H54 (cell line): ENCODE data around the gene CLCN4.

Experiments
- DNase-seq: peaks from one replicate; pipeline ENCODE4 v3.0.0; 2011; ENCODE audit warnings: low spot score, mixed read lengths; ENCODE audit not compliant: insufficient read length
- FAIRE-seq: peaks from 3 replicates; lab custom pipeline; 2011; peaks lifted over from hg19 to GRCh38; lab: Jason Lieb, UNC
- POLR2A ChIP-seq: IDR thresholded peaks from 2 replicates; pipeline ENCODE4 v1.6.1; 2011; ENCODE audit warnings: low read depth, mild to moderate bottlenecking, low read length

Gene CLCN4

DNA sequence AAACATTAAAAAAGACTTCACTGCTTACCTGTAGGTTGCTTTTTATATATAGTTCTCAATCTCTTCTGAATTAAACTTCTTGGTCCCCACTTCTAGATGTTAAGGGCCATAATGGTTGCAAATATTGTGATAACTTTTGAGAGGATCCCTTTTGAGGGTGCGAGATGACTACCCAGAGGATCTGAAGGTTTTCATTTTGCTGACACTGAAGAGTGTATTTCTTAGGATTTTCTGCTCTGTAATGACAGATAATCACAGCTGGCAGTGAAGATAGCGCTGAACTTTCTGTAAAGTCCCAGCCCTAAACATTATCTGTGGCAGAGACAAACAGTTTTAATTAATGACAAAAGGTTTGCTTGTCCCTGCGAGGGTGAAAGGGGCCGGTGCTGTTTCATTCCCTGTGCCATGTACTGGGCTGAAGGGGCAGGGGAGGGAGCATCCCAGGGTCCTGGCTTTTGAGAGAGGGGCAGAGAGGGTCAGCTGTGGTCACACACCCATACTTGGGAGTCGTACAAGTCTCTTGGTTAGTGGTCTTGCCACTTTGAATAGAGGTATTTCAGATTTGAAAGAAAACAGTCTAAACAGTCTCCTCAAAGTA lies 22.2 kb downstream of the CLCN4 start:
- FAIRE-seq = no peak
- no peak for TF ChIP-seq POLR2A
- DNase-seq = no peak

DNA sequence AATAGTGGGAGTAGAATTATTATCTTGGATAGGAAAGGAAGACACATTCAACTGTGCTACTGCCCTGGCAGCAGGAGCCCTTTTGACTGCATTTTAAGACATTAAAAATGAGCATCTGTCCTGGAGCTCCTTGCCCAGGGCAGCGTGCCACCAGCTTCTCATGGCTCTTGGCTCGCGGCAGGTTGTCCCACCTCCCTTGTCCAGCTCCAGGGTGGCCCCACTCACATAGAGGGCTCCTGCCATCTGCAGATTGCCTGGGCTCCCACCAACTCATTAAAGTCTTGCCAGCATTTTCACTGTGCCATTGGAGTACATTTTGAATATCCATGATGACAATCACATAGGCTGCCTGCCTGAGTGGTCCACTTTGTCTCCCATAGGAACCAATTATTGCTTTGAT lies 27.0 kb downstream of the CLCN4 start:
- no peak for TF ChIP-seq POLR2A
- FAIRE-seq (no peak), DNase-seq (no peak)

DNA sequence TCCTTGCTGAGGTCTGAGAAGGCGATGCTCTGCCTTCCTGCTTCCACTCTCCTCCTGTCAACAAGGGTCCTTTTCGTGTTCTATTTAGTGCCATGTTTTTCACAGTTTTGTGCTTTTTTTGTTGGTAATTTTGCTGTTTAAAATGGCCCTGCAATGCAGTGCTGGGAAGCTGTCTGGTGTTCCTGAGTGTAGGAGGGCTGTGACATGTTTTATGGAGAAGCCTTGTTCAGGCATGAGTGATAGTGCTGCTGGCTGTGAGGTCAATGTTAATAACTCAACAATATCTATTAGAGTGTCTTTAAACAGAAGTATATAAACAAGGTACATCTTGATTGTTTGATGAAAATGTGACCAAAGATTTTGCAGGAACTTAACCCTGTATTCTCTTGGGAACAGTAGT lies 27.6 kb downstream of the CLCN4 start:
- FAIRE-seq (no peak), DNase-seq (no peak)
- no peak for TF ChIP-seq POLR2A

DNA sequence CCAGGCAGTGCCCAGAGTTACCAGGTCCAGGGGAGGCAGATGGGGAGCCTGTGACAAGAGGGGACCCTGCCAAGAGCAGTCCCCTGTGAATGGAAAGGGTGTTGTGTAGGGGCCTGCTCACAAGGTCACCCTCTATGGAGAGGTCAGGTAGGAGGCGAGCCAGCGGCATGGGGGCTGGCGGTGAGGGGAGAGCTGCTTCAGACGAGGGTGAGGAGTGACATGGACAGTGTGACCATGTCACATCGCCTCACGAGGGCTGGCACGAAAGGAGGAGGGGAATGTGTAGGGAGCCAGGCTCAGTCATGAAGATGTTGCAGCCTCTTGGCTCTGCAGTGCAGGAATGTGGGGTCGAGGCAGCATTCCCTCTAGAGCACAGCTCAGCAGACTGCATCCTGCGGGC lies 29.6 kb downstream of the CLCN4 start:
- DNase-seq (no peak), FAIRE-seq (no peak)
- TF ChIP-seq POLR2A = no peak

DNA sequence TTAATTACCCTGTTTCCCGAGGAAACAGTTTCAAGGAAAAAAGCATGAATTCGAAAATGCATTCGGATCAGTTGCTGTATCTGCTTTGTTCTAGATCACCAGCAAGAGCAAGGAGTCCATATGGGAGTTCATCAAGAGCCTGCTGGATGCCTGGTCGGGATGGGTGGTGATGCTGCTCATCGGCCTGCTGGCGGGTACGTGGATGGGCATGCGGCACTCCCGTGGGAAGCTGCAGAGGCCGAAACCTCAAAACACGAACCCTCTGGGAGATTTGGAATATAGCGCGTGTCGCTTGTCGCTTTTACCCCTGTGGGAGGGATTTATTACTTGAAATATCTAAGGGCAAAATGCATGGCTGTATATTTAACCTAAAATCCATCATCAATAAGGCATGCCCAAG lies 30.6 kb downstream of the CLCN4 start:
- DNase-seq (no peak), FAIRE-seq (no peak)
- no peak for TF ChIP-seq POLR2A

DNA sequence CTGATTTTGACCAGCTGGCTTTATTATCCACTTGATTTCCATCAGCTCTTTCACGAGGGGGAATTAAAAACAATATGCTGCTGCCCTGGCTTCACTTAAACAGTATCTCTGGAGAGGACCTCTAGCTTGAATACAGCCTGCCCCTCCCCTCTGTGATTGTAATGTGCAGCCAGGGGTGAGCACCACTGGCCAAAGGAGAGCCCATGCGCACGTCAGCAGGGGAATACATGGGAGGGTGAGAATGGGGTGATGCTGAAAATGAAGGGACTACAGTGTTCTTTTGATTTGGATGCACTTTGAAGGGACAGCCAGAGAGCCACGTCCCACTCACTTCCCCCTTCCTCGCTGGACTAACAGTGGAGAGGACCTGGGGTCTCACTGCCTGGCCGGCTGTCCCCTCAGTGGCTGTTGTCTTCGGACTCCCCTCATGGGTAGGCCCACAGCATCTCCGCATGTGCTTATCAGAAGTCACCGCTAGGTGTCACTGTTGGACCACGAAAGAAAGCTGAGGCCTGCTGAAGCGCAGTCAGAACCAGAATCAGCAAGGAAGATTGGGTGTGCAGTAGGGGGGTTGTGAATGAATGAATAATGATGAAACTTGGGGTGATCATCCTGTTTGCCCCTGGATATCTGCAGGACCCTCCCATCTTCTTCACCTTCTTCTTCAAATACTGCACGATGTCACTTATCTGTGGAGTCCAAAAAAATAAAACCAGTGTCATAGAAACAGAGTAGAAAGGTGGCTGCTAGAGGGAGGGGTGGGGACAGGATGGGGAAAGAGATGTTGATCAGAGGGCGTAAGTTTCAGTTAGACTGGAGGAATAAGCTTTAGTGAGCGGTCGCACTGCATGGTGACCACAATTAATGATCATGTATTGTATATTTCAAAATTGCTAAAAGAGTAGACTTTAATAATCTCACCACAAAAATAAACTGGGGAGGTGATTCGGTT lies 32.8 kb downstream of the CLCN4 start:
- peak; percentile 9 for DNase-seq
- TF ChIP-seq POLR2A = no peak
- no peak for FAIRE-seq

DNA sequence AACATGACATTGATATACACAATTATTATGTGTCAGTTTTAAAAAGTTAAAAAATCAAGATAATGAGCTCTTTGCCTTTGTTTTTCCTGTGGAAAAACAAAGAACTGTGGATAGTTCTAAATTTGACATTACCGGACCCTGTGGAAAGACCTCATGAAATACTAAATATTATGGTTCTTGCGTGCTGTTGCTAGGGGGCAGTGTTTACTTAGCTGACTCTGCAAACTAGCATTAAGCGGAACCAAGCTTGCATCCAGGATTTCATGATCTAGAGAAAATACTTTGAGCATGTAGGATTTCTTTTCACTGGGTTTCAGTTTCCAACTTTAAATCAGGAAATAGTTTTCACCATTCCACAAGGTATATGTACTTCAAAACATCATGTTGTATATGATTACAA lies 33.6 kb downstream of the CLCN4 start:
- DNase-seq (no peak), FAIRE-seq (no peak)
- TF ChIP-seq POLR2A = no peak

DNA sequence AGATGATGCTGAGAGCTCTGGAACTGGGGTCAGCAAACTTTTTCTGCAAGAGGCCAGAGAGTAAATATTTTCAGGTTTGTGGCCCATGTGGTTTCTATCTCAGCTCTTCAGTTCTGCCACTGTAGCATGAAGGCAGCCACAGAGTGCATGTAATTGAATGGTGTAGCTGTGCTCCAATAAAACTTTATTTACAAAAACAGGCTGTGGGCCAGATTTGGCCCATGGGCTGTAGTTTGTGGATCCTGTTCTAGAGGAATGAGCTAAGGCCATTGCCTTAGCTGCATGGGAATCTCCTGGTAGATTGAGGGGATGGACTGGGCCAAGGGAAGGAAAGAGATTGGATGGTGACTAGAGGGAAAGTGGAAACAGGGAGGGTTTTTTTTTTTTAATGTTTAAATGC lies 36.8 kb downstream of the CLCN4 start:
- DNase-seq = no peak
- FAIRE-seq = no peak
- TF ChIP-seq POLR2A = no peak

DNA sequence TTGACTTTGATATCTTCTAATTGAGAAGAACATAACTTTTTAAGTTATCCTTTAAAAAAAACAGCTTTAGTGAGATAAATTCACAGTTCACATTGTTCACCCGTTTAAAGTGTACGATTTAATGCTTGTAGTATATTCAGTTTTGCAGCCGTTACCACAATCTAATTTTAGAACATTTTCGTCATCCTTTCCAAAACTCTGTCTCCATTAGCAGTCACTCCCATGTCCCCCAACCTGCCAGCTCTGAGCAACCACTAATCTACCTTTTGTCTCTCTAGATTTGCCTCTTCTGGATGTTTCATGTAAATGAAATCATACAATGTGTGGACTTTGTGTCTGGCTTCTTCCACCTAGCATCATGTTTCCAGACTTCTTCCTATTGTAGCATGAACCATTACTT lies 38.6 kb downstream of the CLCN4 start:
- no peak for FAIRE-seq

DNA sequence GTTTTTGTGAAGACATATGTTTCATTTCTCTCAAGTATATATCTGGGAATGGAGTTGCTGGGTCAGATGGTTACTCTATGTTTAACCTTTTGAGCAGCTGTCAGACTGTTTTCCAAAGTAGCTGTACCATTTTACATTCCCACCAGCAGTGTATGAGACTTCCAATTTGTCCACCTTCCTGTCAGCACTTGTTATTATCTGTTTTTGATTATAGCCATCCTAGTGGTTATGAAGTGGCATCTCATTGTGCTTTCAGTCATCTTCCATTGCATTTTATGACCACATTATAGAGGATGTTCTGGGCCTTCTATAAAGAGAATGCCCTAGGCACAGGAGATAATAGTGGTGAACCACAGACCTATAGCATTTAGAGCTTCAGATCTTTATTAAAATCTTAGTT lies 39.2 kb downstream of the CLCN4 start:
- DNase-seq (no peak), FAIRE-seq (no peak)
- TF ChIP-seq POLR2A = no peak

More for the DNA sequence above, 38.6 kb downstream of the CLCN4 start:
- no peak for DNase-seq
- TF ChIP-seq POLR2A = no peak

DNA sequence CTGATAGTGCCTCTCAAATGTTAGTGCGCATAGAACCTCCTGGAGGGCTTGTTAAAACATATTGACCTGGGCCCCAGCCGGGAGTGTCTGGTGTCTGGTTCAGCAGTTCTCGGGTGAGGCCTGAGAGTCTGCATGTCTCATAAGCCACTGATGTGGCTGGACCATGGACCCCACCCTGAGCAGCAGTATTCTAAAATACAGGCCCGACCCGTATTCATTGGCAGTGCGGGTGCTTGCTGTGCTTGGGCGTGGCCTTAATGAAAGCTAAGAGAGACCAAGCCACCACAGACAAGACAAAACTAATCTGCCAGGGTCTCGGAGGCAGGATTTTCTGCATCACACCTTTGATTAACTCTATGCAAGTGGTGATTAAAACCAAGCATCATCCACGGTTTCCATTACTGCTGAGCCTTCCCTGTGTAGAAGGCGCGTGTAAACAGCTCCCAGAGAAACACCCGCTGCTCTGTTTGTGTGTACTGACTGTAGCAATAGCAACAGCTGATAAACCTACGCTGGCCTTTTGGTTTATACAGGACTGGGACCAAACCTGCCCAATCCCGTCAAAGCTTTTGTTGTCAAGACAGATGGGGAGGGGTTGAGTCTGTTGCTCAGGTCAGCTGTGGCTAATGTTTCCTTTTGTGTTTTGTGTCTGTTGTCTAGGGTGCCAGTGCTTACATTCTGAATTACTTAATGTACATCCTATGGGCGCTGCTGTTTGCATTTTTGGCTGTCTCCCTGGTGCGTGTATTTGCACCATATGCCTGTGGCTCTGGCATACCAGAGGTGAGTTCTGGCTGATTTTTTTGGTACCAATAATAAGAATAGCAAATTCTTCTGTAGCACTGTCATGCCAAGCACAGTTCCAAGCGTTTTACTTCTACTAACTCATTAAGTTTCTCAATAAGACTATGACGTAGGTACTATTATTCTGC lies 40.8 kb downstream of the CLCN4 start:
- DNase-seq (no peak), FAIRE-seq (no peak)

DNA sequence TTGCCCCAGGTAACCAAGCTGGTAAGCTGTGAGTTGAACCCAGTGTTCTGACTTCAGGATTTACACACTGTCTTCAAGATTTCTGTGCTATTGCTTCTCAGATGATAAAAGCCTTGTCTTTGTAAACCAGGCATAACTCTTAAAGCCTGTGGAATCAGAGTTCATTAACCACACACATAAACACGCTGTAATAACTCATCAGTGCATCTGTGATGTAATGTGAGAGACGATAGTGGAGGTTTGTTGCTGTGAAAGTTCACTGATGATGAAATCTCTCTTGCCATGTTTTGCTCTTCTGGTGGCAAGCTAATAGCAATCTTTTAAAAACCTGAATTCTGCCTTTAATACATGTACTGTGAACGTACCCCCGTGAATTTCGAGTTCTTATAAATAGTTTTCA lies 41.5 kb downstream of the CLCN4 start:
- DNase-seq (no peak), FAIRE-seq (no peak)
- TF ChIP-seq POLR2A = no peak

More for the DNA sequence above, 40.8 kb downstream of the CLCN4 start:
- no peak for TF ChIP-seq POLR2A

DNA sequence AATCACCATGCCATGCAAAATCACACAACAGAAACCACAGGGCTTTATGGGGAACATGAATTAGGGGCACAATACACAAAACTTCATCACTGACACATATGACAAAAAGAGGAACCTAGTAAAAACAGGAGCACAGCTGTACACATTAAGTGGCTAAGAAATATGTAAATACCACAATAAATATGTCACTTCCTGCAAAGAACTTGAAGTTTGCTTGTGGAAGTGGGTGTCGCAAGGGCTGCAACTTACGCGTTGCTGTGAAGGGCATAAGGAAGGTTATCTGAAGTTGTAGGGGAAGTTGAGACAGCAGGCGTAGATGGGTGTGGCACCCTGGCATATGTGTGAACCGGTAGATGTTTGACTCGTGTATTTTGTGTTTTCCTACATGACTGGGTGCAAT lies 42.4 kb downstream of the CLCN4 start:
- no peak for FAIRE-seq
- TF ChIP-seq POLR2A = no peak
- DNase-seq = no peak

DNA sequence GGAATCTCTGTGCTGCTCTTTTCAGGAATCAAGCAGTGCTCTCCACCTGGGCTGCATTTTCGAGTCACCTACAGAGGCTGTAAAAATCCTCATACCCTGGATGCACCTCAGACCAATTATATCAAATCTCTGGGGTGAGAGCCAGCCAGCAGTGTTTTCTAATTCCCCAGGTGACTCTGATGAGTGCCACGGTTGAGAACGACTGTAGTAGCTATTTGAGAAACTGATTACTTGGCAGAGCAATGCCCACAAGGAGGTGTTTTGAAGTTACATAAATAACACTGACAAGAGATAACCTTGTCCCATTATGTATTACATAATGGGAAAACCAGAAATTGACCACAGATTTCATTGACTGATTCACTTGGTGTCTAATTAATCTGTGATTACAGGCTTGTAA lies 46.8 kb downstream of the CLCN4 start:
- FAIRE-seq = no peak
- DNase-seq = no peak
- no peak for TF ChIP-seq POLR2A
